Measurements from ENCODE around the gene CDH24.

GRCh38 chr14:23033801-23034497, 23.4 kb downstream of the CDH24 start:
- TF ChIP-seq POLR2A (IDR thresholded peaks at IDR 0.05; ENCODE audit: low read depth, low read length) (no peak), TAF1 (IDR thresholded peaks at IDR 0.05; ENCODE audit: borderline replicate concordance, low read depth, low read length) (no peak), POLR2AphosphoS5 (IDR thresholded peaks at IDR 0.05; ENCODE audit: low read depth, low read length) (no peak)
